GM23248 (cell line): ENCODE results near the gene PTPRE. TPM values are rescaled to one million over a fixed set of nuclear protein-coding genes. Genes with fewer than 3 reads are reported as not detected.

ENCODE experiments used
- DNase-seq: peaks from one replicate; pipeline ENCODE4 v3.0.0-alpha.2; 2015
- H2AFZ ChIP-seq: fragments of 200-600 bp; sonication (generic); 2 replicates; pipeline ENCODE4 v1.6.1; 2016; ENCODE audit warnings: antibody characterized with exemption
- H3F3A ChIP-seq: fragments of 200-600 bp; sonication (generic); 2 replicates; pipeline ENCODE4 v1.6.1; 2016; ENCODE audit warnings: mild to moderate bottlenecking, antibody characterized with exemption, mixed run types; ENCODE audit not compliant: insufficient read depth
- H3K27ac ChIP-seq: fragments of 200-600 bp; sonication (generic); 2 replicates; pipeline ENCODE4 v1.5.1; 2016; ENCODE audit warnings: mild to moderate bottlenecking
- H3K27me3 ChIP-seq: fragments of 200-600 bp; sonication (generic); replicated peaks from 2 replicates; pipeline ENCODE4 v1.6.1; 2016; ENCODE audit warnings: mild to moderate bottlenecking; ENCODE audit not compliant: insufficient read depth
- H3K36me3 ChIP-seq: fragments of 200-600 bp; sonication (generic); 2 replicates; pipeline ENCODE4 v1.6.1; 2016; ENCODE audit warnings: low read depth, mild to moderate bottlenecking
- H3K4me1 ChIP-seq: fragments of 200-600 bp; sonication (generic); 2 replicates; pipeline ENCODE4 v1.6.1; 2016; ENCODE audit warnings: mild to moderate bottlenecking; ENCODE audit not compliant: insufficient read depth
- H3K4me2 ChIP-seq: fragments of 200-600 bp; sonication (generic); one replicate; pipeline ENCODE4 v1.6.1; 2016; ENCODE audit warnings: mild to moderate bottlenecking; ENCODE audit not compliant: unreplicated experiment
- H3K4me3 ChIP-seq: fragments of 200-600 bp; sonication (generic); 2 replicates; pipeline ENCODE4 v1.5.1; 2016; ENCODE audit warnings: mild to moderate bottlenecking
- H3K79me2 ChIP-seq: fragments of 200-600 bp; sonication (generic); 2 replicates; pipeline ENCODE4 v1.6.1; 2016; ENCODE audit warnings: mild to moderate bottlenecking; ENCODE audit not compliant: insufficient read depth
- H3K9ac ChIP-seq: fragments of 200-600 bp; sonication (generic); 2 replicates; pipeline ENCODE4 v1.6.1; 2016; ENCODE audit warnings: mild to moderate bottlenecking
- H3K9me2 ChIP-seq: fragments of 200-600 bp; sonication (generic); 2 replicates; pipeline ENCODE4 v1.6.1; 2016; ENCODE audit warnings: mixed run types, mild to moderate bottlenecking, moderate library complexity; ENCODE audit not compliant: insufficient read depth
- H3K9me3 ChIP-seq: fragments of 200-600 bp; sonication (generic); one replicate; pipeline ENCODE4 v1.6.1; 2017; ENCODE audit warnings: low read depth
- H4K20me1 ChIP-seq: fragments of 200-600 bp; sonication (generic); 2 replicates; pipeline ENCODE4 v1.6.0; 2016; ENCODE audit not compliant: insufficient read depth
- EZH2 ChIP-seq: fragments of 200-600 bp; sonication (generic); IDR thresholded peaks from 2 replicates; pipeline ENCODE4 v1.6.1; 2018; ENCODE audit warnings: antibody characterized with exemption, mild to moderate bottlenecking; ENCODE audit not compliant: insufficient read depth, poor library complexity, severe bottlenecking
- EZH2phosphoT487 ChIP-seq: fragments of 200-600 bp; sonication (generic); IDR thresholded peaks from 2 replicates; pipeline ENCODE4 v1.6.1; 2018; ENCODE audit warnings: antibody characterized with exemption, moderate library complexity, mild to moderate bottlenecking, low read depth; ENCODE audit not compliant: insufficient read depth
- WGBS, 2 experiments: methylation state at CpG; one replicate each; pipeline ENCODE4 v1.1.6; 2015 to 2017; ENCODE audit warnings: low lambda C conversion rate in 2 of 2, low coverage in 1 of 2; ENCODE audit errors: missing lambda C conversion rate in 2 of 2; 5-methylcytosine and 5-hydroxymethylcytosine counted together
- in situ Hi-C: fragments of 300-500 bp; cut with MboI; formaldehyde crosslinking; loops from 2 replicates; pipeline ENCODE4 v1.15.0; 2020
- polyA plus RNA-seq: library from polyadenylated mRNA; unstranded; fragments of >200 nt; fragmentation: Nextera tagmentation; extraction: Ambion mirVana; gene quantifications from 2 replicates; pipeline ENCODE4 v1.2.1, GENCODE V29; 2016
- total RNA-seq: library from RNA; depleted of rRNA; stranded (reverse); fragments of >200 nt; shearing (Covaris generic); gene quantifications from 2 replicates; pipeline ENCODE4 v1.2.3, GENCODE V29; 2014

The PTPRE gene
- total and polyA plus RNA-seq, 2 experiments from 2014 or later = 2.7 to 4.7 TPM

GRCh38 chr10:127961071-127961470 lies 54.2 kb downstream of the PTPRE start:
- Histone ChIP-seq H3K4me2 (no peak overlapping the region), H3K9me2 (no peaks in the 10 kb centered on the region), H3K9ac (no peak overlapping the region), H2AFZ (no peak overlapping the region), H3K4me1 (peaks cover 5% of the 10 kb centered on the region; the same call in 1 of the 2 replicates), H4K20me1 (no peaks in the 10 kb centered on the region), H3K4me3 (no peak overlapping the region), H3K27ac (no peak overlapping the region), H3F3A (no peaks in the 10 kb centered on the region), H3K36me3 (no peaks in the 10 kb centered on the region), H3K79me2 (no peaks in the 10 kb centered on the region), H3K27me3 (no peaks in the 10 kb centered on the region), H3K9me3 (no peaks in the 10 kb centered on the region)
- no peak for TF ChIP-seq EZH2
- TF ChIP-seq EZH2phosphoT487 = no peak
- in situ Hi-C loops = no loop called here
- no peak for DNase-seq
- WGBS, 2 experiments = 67 to 69% methylated on average over 9 of the region's 9 CpGs

- WGBS, 2 experiments = 82 to 87% methylated on average over 13 of the region's 13 CpGs
- Histone ChIP-seq H4K20me1 (no peaks in the 10 kb centered on the region), H3K79me2 (no peaks in the 10 kb centered on the region)
Observed at GRCh38 chr10:127962205-127962604, 55.3 kb downstream of the PTPRE start.

GRCh38 chr10:127963136-127963535 lies 56.2 kb downstream of the PTPRE start:
- Histone ChIP-seq H3K79me2 (no peaks in the 10 kb centered on the region), H4K20me1 (no peaks in the 10 kb centered on the region), H3K36me3 (no peaks in the 10 kb centered on the region), H3K9me2 (no peaks in the 10 kb centered on the region), H3F3A (no peaks in the 10 kb centered on the region), H3K9ac (no peak overlapping the region), H3K27ac (no peak overlapping the region), H3K4me3 (no peak overlapping the region), H3K27me3 (no peaks in the 10 kb centered on the region), H3K4me1 (peaks cover 5% of the 10 kb centered on the region; the same call in 1 of the 2 replicates), H3K9me3 (no peaks in the 10 kb centered on the region), H3K4me2 (no peak overlapping the region), H2AFZ (no peak overlapping the region)
- TF ChIP-seq EZH2 (no peak), EZH2phosphoT487 (no peak)
- in situ Hi-C loops = no loop called here
- DNase-seq = no peak

More at GRCh38 chr10:127962205-127962604, 55.3 kb downstream of the PTPRE start:
- no peak overlapping the region for H3K4me3 ChIP-seq
- H3K27me3 ChIP-seq = no peaks in the 10 kb centered on the region
- H3K9ac ChIP-seq = no peak overlapping the region
- no peaks in the 10 kb centered on the region for H3K9me3 ChIP-seq
- DNase-seq = no peak
- H3K27ac ChIP-seq = no peak overlapping the region
- H3K36me3 ChIP-seq = no peaks in the 10 kb centered on the region
- H3K9me2 ChIP-seq = no peaks in the 10 kb centered on the region
- H3F3A ChIP-seq = no peaks in the 10 kb centered on the region
- H2AFZ ChIP-seq = no peak overlapping the region
- in situ Hi-C loops = no loop called here
- TF ChIP-seq EZH2 (no peak), EZH2phosphoT487 (no peak)
- no peak overlapping the region for H3K4me2 ChIP-seq
- peaks cover 5% of the 10 kb centered on the region; the same call in 1 of the 2 replicates for H3K4me1 ChIP-seq

DNA sequence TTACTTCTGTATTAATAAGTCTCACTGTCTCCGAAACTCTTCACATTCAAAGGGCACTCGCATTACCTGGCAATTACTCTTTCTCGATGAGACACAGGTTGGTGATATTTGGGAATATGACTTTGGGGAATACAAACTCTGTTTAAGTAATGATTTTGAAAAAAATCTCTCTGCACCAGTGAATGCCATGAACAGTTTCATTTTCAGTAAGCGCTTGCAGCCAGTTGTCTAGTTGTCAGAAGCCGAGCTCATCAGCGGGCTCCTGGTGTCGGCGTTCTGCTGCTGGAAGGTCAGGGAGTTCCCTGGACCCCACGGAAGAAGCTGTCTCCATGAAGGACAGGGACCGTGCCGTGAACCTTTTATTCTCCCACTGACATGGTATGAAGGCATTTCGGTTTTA lies 57.7 kb downstream of the PTPRE start:
- 26 to 30% methylated on average over 12 of the region's 12 CpGs for WGBS, 2 experiments
- no peak overlapping the region for H3K27ac ChIP-seq
- H3K27me3 ChIP-seq = no peaks in the 10 kb centered on the region
- no peak for TF ChIP-seq EZH2
- TF ChIP-seq EZH2phosphoT487 = no peak
- no peaks in the 10 kb centered on the region for H3K9me2 ChIP-seq
- peak overlapping the region; percentile 66 for H2AFZ ChIP-seq
- peak; percentile 45 for DNase-seq
- peak overlapping the region; percentile 58 for H3K4me3 ChIP-seq
- no peaks in the 10 kb centered on the region for H4K20me1 ChIP-seq
- no peaks in the 10 kb centered on the region for H3K9me3 ChIP-seq
- in situ Hi-C loops = no loop called here
- no peaks in the 10 kb centered on the region for H3F3A ChIP-seq
- no peaks in the 10 kb centered on the region for H3K79me2 ChIP-seq
- no peaks in the 10 kb centered on the region for H3K36me3 ChIP-seq
- H3K4me1 ChIP-seq = peaks cover 5% of the 10 kb centered on the region; the same call in 1 of the 2 replicates
- peak overlapping the region; percentile 35; the same call in 1 of the 2 replicates for H3K9ac ChIP-seq
- peak overlapping the region; percentile 54 for H3K4me2 ChIP-seq

DNA sequence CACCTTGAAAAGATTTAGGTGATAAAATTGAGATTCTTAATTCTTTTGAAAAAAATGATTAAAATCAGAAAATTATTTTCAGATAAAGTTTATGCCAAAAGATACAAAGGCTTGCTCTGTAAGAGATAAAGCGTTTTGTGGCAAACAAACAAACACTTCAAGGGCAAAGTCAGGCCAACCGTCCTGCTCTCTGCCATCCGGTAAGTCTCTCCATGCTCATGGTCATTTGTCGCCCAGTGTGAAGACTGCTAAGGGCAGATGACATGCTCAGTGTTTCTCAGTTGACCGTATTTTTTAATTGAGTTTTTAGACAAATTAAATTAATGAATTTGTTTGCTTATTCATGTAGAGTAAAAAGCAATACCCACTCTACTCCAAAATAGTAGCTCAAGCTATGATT lies 60.0 kb downstream of the PTPRE start:
- Histone ChIP-seq H3K27ac (no peak overlapping the region), H3K79me2 (no peaks in the 10 kb centered on the region), H3K36me3 (no peaks in the 10 kb centered on the region), H3K9me2 (no peaks in the 10 kb centered on the region), H3K9me3 (no peaks in the 10 kb centered on the region), H2AFZ (no peak overlapping the region), H3K27me3 (no peaks in the 10 kb centered on the region), H4K20me1 (no peaks in the 10 kb centered on the region), H3K4me1 (peaks cover 5% of the 10 kb centered on the region; the same call in 1 of the 2 replicates), H3F3A (no peaks in the 10 kb centered on the region), H3K4me2 (no peak overlapping the region), H3K9ac (no peak overlapping the region), H3K4me3 (no peak overlapping the region)
- TF ChIP-seq EZH2phosphoT487 = no peak
- TF ChIP-seq EZH2 = no peak
- in situ Hi-C loops = no loop called here
- 85 to 97% methylated on average over 5 of the region's 5 CpGs for WGBS, 2 experiments
- DNase-seq = no peak
